OCI-LY3 (cell line): Measurements from ENCODE around the gene RPP14.
"Not testable (repeated sequence)": the region's sequence is repeated elsewhere in the genome, so short reads cannot be mapped to it uniquely, and the experiment has no call there.

ENCODE experiments used
- H2AFZ ChIP-seq: fragments of 200-600, 300-600 bp; shearing (Covaris generic); 2 replicates; pipeline ENCODE4 v1.6.0; 2014; ENCODE audit warnings: antibody characterized with exemption, low read depth, low read length
- H3K27ac ChIP-seq: fragments of 200-600, 300-600 bp; sonication (generic); 2 replicates; pipeline ENCODE4 v1.5.1; 2014; ENCODE audit warnings: mild to moderate bottlenecking, low read length, moderate library complexity, mixed read lengths
- H3K27me3 ChIP-seq: fragments of 200-600, 300-600 bp; sonication (generic); 2 replicates; pipeline ENCODE4 v1.6.1; 2014; ENCODE audit warnings: low read depth, low read length, mixed read lengths
- H3K36me3 ChIP-seq: fragments of 200-600, 300-600 bp; sonication (generic); replicated peaks from 2 replicates; pipeline ENCODE3; 2014; ENCODE audit warnings: low read depth, low read length, mixed read lengths
- H3K4me1 ChIP-seq: fragments of 300-600, 200-600 bp; sonication (generic); 2 replicates; pipeline ENCODE4 v1.6.1; 2014; ENCODE audit warnings: low read length, mixed read lengths
- H3K4me2 ChIP-seq: fragments of 200-600, 300-600 bp; sonication (generic); 2 replicates; pipeline ENCODE4 v1.6.1; 2014; ENCODE audit warnings: low read length, mixed read lengths
- H3K4me3 ChIP-seq: fragments of 300-600, 200-600 bp; sonication (generic); 2 replicates; pipeline ENCODE4 v1.5.1; 2014; ENCODE audit warnings: antibody characterized with exemption, mild to moderate bottlenecking, low read length, moderate library complexity
- H3K79me2 ChIP-seq: fragments of 300-600, 200-600 bp; shearing (Covaris generic); 2 replicates; pipeline ENCODE4 v1.6.1; 2014; ENCODE audit warnings: mild to moderate bottlenecking, low read length, mixed read lengths
- H3K9ac ChIP-seq: fragments of 300-600, 200-600 bp; shearing (Covaris generic); 2 replicates; pipeline ENCODE4 v1.6.0; 2014; ENCODE audit warnings: mild to moderate bottlenecking, low read length, moderate library complexity
- H3K9me3 ChIP-seq: fragments of 200-600, 300-600 bp; shearing (Covaris generic); 2 replicates; pipeline ENCODE4 v1.6.1; 2014; ENCODE audit warnings: low read length, mixed read lengths; ENCODE audit not compliant: insufficient read depth
- H4K20me1 ChIP-seq: fragments of 200-600, 300-600 bp; sonication (generic); 2 replicates; pipeline ENCODE4 v1.6.1; 2016; ENCODE audit warnings: low read length, mixed read lengths; ENCODE audit not compliant: insufficient read depth
- EZH2phosphoT487 ChIP-seq: fragments of 200-600 bp; shearing (Covaris generic); IDR thresholded peaks from 2 replicates; pipeline ENCODE4 v1.6.1; 2018; ENCODE audit warnings: antibody characterized with exemption, mixed run types, low read depth
- TF ChIP-seq, protein P1 (sequence below): fragments of 200-600, 300-600 bp; sonication (generic); IDR thresholded peaks from 2 replicates; pipeline ENCODE4 v1.5.1; 2014; ENCODE audit warnings: antibody characterized with exemption, low read length, low read depth

Gene RPP14

DNA sequence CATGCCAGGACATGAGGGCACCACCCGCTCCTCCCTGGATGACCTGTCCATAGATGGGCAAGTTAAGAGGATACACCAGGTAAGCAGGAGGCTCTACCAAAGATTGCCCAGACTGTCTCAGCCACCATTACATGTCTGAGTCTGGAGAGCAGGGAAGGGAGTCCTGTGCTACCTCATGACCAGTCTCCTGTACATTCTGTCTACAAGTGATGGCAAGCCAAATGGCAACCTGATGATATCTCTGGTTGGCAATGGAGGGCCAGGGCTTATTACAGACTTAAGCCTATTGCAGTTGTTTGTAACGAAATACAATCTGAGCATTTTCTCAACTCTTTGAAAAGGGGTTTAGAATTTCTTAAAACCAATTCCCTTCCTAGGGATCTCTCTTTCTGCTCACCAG is 36.7 kb upstream of the RPP14 start:
- Histone ChIP-seq H3K4me1 (peaks cover 7% of the 10 kb centered on the region), H2AFZ (no peak overlapping the region), H3K36me3 (peaks cover 20% of the 10 kb centered on the region), H3K4me2 (no peak overlapping the region), H3K79me2 (no peaks in the 10 kb centered on the region), H3K27me3 (no peaks in the 10 kb centered on the region), H3K9me3 (no peaks in the 10 kb centered on the region), H3K27ac (no peak overlapping the region), H4K20me1 (no peaks in the 10 kb centered on the region), H3K4me3 (no peak overlapping the region), H3K9ac (no peak overlapping the region)
- TF ChIP-seq EZH2phosphoT487: no peak
- TF ChIP-seq, protein P1, sequence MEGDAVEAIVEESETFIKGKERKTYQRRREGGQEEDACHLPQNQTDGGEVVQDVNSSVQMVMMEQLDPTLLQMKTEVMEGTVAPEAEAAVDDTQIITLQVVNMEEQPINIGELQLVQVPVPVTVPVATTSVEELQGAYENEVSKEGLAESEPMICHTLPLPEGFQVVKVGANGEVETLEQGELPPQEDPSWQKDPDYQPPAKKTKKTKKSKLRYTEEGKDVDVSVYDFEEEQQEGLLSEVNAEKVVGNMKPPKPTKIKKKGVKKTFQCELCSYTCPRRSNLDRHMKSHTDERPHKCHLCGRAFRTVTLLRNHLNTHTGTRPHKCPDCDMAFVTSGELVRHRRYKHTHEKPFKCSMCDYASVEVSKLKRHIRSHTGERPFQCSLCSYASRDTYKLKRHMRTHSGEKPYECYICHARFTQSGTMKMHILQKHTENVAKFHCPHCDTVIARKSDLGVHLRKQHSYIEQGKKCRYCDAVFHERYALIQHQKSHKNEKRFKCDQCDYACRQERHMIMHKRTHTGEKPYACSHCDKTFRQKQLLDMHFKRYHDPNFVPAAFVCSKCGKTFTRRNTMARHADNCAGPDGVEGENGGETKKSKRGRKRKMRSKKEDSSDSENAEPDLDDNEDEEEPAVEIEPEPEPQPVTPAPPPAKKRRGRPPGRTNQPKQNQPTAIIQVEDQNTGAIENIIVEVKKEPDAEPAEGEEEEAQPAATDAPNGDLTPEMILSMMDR: no peak

DNA sequence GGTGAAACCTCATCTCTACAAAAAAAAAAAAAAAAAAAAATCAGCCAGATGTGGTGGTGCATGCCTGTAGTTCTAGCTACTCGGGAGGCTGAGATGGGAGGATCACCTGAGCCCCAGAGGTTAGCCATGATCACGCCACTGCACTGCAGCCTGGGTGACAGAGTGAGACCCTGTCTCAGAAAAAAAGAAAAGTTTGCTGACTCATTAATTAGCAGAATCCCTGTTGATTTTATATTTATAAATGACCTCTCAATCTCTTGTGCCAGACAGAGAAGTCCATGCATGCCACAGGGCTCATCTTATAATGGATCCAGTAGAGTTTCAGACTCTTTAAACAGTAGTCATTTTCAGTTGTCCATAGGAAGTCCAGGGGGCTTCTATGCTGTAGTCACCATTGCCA is 35.6 kb upstream of the RPP14 start:
- Histone ChIP-seq H3K27ac (no peak overlapping the region), H3K9ac (no peak overlapping the region), H3K9me3 (no peaks in the 10 kb centered on the region), H4K20me1 (no peaks in the 10 kb centered on the region), H3K4me2 (no peak overlapping the region), H3K4me1 (peaks cover 7% of the 10 kb centered on the region), H3K27me3 (no peaks in the 10 kb centered on the region), H3K79me2 (no peaks in the 10 kb centered on the region), H3K4me3 (no peak overlapping the region), H3K36me3 (peaks cover 26% of the 10 kb centered on the region), H2AFZ (no peak overlapping the region)
- TF ChIP-seq, protein P1: no peak
- no peak for TF ChIP-seq EZH2phosphoT487

DNA sequence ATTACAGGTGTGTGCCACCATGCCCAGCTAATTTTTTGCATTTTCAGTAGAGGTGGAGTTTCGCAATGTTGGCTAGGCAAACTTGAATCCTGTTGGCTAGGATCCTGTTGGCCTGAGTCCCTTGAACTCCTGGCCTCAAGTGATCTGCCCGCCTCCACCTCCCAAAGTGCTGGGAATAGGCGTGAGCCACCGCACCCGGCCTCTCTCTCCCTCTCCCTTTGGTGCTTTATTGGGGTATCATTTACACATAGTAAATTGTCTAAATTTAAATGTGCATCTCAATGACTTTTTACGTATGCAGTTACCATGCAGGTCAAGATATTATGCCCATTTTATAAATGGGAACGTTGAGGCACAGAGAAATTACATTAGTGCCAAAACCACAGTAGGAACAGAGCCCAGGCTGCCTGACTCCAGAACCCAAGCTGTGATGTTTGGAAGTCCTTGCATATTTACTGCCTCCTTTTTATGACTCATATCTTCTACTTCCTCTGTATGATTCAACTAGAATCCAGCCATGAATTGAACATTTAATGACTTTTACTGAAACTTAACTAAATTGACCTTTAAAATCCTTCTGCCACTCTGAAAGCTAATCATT is 34.0 kb upstream of the RPP14 start:
- peaks cover 20% of the 10 kb centered on the region for H3K36me3 ChIP-seq

GRCh38 chr3:58272891-58273290 is 33.2 kb upstream of the RPP14 start:
- Histone ChIP-seq H3K9me3 (no peaks in the 10 kb centered on the region), H3K4me1 (peaks cover 7% of the 10 kb centered on the region), H2AFZ (no peak overlapping the region), H3K36me3 (peaks cover 20% of the 10 kb centered on the region), H3K9ac (no peak overlapping the region), H4K20me1 (no peaks in the 10 kb centered on the region), H3K27me3 (no peaks in the 10 kb centered on the region), H3K27ac (no peak overlapping the region), H3K4me2 (no peak overlapping the region), H3K79me2 (no peaks in the 10 kb centered on the region), H3K4me3 (no peak overlapping the region)
- TF ChIP-seq, protein P1: no peak
- no peak for TF ChIP-seq EZH2phosphoT487

More for the DNA sequence above, 34.0 kb upstream of the RPP14 start:
- Histone ChIP-seq H3K27ac (0 out of 2 replicates have a peak overlapping the region, but pooled peaks have one; percentile 7), H3K27me3 (no peaks in the 10 kb centered on the region), H3K4me1 (peaks cover 7% of the 10 kb centered on the region), H4K20me1 (no peaks in the 10 kb centered on the region), H3K4me2 (peak overlapping the region; percentile 25; the same call in 1 of the 2 replicates), H2AFZ (no peak overlapping the region), H3K9ac (no peak overlapping the region), H3K9me3 (no peaks in the 10 kb centered on the region), H3K79me2 (no peaks in the 10 kb centered on the region), H3K4me3 (no peak overlapping the region)
- no peak for TF ChIP-seq EZH2phosphoT487
- TF ChIP-seq, protein P1: no peak

DNA sequence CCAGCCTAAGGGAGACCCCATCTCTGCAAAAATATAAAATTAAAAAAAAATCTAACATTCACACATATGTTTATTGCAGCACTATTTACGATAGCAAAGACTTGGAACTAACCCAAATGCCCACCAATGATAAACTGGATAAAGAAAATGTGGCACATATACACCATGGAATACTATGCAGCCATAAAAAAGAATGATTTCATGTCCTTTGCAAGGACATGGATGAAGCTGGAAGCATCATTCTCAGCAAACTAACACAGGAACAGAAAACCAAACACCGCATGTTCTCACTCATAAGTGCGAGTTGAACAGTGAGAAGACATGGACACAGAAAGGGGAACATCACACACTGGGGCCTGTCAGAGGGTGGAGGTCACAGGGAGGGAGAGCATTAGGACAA is 32.7 kb upstream of the RPP14 start:
- H3K79me2 ChIP-seq, H3K4me1 ChIP-seq, H2AFZ ChIP-seq, H3K9ac ChIP-seq, H3K4me3 ChIP-seq, H3K9me3 ChIP-seq, H3K4me2 ChIP-seq, H4K20me1 ChIP-seq, H3K27ac ChIP-seq, H3K27me3 ChIP-seq: not testable (repeated sequence)
- H3K36me3 ChIP-seq: peaks cover 20% of the 10 kb centered on the region
